Memory B cell (primary cell): ENCODE results near the gene FLYWCH1.
"Not testable (repeated sequence)": the region's sequence is repeated elsewhere in the genome, so short reads cannot be mapped to it uniquely, and the experiment has no call there.

ENCODE experiments used
- ATAC-seq: fragments of 150-1000 bp; cut with Tn5 transposase; 2 replicates; pipeline ENCODE4 v1.10.0; 2021; ENCODE audit warnings: low read depth, mild to moderate bottlenecking, moderate library complexity
- DNase-seq, 2 donors: peaks; one replicate each; pipeline ENCODE4 v3.0.0; 2022; ENCODE audit warnings: low spot score in 2 of 2
- H3K27ac Mint-ChIP-seq: one replicate; pipeline ENCODE4 v1.8.0; 2022; ENCODE audit warnings: mild to moderate bottlenecking, moderate library complexity, mixed read lengths
- H3K27me3 Mint-ChIP-seq: one replicate; pipeline ENCODE4 v1.8.0; 2022; ENCODE audit warnings: mixed read lengths
- H3K36me3 Mint-ChIP-seq: one replicate; pipeline ENCODE4 v1.8.0; 2022; ENCODE audit warnings: mild to moderate bottlenecking, mixed read lengths
- H3K4me1 Mint-ChIP-seq: one replicate; pipeline ENCODE4 v1.8.0; 2022; ENCODE audit warnings: mixed read lengths
- H3K4me3 Mint-ChIP-seq: one replicate; pipeline ENCODE4 v1.8.0; 2022; ENCODE audit warnings: mild to moderate bottlenecking, moderate library complexity, mixed read lengths
- H3K9me3 Mint-ChIP-seq: one replicate; pipeline ENCODE4 v1.8.0; 2022; ENCODE audit warnings: mixed read lengths

FLYWCH1 gene

DNA sequence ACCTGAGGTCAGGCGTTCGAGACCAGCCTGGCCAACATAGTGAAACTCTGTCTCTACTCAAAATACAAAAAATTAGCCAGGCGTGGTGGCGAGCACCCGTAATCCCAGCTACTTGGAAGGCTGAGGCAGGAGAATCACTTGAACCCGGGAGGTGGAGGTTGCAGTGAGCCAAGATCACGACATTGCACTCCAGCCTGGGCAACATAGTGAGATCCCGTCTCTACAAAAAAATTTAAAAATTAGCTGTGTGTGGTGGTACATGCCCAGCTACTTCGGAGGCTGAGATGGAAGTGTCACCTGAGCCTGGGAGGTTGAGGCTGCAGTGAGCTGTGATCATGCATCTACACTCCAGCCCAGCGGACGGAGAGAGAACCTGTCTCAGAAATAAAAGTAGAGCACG is 32.0 kb downstream of the FLYWCH1 start:
- peaks cover 21% of the 10 kb centered on the region for H3K36me3 Mint-ChIP-seq
- not testable (repeated sequence) for ATAC-seq, H3K27ac Mint-ChIP-seq, H3K27me3 Mint-ChIP-seq, H3K4me3 Mint-ChIP-seq, H3K4me1 Mint-ChIP-seq, DNase-seq, H3K9me3 Mint-ChIP-seq

DNA sequence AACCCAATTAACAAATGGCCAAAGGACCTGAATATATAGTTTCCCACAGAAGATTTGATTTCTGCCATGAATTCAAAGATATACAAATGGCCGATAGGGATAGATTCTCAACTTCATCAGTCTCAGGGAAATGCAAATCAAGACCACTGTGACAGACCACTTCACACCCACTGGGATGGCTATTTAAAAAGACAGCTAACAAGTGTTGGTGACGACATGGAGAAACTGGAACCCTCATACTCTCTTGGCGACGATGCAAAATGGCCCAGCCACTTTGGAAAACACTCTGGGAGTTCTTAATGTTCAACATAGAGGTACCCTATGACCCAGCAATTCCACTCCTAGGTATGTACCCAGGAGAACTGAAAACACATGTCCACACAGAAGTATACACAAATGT is 34.9 kb downstream of the FLYWCH1 start:
- H3K27ac Mint-ChIP-seq, result no peak overlapping the region
- no peaks in the 10 kb centered on the region for H3K9me3 Mint-ChIP-seq
- ATAC-seq (no peak), DNase-seq (no peak)
- H3K4me3 Mint-ChIP-seq, result no peak overlapping the region
- H3K27me3 Mint-ChIP-seq, result no peaks in the 10 kb centered on the region
- no peaks in the 10 kb centered on the region for H3K4me1 Mint-ChIP-seq
- peaks cover 21% of the 10 kb centered on the region for H3K36me3 Mint-ChIP-seq

DNA sequence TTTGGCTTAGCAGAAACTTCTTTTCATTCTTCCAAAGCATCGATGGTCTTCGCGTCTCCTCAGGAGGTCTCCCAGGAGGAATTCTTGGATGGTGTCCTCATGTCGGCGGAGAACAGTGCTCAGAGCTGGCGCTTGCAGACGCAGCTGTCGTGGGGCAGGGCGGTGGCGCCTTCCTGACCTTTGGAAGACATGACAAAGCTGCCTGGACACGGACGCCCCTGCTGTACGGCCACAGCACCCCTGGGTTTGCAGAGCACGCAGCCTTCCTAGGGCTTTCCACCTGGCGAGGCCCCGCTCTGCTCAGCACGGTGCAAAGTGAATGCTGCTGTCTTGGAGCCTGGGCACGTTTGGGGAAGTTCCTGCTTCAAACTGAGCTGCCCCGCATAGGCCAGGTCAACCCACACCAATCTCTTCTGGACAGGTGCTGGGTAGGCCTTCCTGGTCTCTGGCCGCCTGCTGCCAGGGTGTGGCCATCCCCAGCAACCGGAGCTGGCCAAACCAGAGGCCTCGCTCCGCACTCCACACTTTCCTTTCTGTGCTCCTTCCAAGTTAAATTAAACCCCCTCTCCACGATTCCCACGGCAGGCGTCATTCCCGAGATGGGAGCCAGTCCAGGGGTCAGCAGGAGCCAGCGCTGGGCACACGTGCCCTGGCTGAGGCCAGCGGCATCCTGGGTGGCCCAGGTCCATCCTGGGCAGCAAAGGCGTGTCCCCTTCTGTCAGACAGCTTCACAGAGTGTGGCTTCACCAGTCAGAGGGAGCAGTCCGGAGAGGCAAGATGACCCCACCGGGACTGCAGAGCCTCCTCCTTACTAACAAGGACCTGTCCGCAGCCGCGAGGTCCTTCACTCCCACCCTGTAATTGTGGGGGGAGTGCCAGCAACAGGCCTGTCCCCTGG is 37.3 kb downstream of the FLYWCH1 start:
- no peak overlapping the region for H3K27ac Mint-ChIP-seq
- DNase-seq (no peak), ATAC-seq (no peak)
- H3K4me3 Mint-ChIP-seq, result no peak overlapping the region
- no peaks in the 10 kb centered on the region for H3K9me3 Mint-ChIP-seq
- no peaks in the 10 kb centered on the region for H3K27me3 Mint-ChIP-seq
- peaks cover 11% of the 10 kb centered on the region for H3K36me3 Mint-ChIP-seq
- H3K4me1 Mint-ChIP-seq, result no peaks in the 10 kb centered on the region

DNA sequence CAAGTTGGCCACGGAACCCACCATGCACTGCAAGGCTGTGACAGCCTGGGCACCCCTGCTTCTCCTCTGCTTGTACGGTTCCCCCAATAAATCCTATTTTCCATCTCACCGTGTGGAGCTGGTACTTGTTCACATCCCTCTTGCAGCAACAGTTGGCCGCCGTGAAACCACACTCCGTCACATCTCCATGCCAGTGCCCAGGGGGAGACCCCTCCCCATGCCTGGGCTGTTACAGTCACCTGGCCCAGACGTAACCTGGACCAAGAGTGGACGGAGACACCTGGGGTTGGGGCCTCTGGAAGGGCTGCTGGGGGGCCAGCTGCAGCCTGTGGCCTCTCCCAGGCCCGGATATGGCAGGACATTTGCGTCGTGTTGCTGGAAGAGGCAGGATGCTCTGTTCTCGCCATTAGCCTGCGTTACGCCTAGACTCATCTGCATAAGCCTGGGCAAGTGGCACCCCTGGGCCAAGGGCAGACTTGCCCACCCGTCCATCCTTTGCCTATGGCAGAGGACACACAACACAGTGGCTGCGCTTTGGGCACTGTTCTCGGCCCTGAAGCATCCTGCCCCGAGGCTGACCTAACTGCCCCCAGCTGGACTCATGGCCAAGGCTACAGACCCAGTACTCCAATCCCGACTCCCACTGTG is 38.1 kb downstream of the FLYWCH1 start:
- H3K36me3 Mint-ChIP-seq, result peaks cover 11% of the 10 kb centered on the region
- H3K27ac Mint-ChIP-seq, result no peak overlapping the region

DNA sequence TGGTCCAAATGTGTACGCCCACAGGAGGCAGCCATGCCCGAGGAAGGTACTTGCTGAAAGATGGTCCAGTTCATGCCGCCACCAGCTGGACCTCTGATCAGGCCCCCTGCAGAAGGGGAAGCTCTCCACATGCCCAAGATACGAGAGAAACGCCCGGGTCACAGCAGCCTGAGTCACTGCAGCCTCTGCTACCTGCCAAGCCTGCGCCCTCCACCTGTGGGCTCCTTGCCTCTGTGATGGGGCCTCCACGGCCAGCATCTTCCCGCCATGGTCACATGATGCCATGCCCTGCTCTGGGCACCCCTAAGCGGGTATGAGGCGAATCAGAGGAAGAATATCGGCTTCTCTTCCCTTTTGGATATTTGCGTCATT is 38.6 kb downstream of the FLYWCH1 start:
- H3K36me3 Mint-ChIP-seq, result peaks cover 11% of the 10 kb centered on the region

More for the DNA sequence above, 38.1 kb downstream of the FLYWCH1 start:
- H3K4me3 Mint-ChIP-seq, result no peak overlapping the region
- H3K4me1 Mint-ChIP-seq, result no peaks in the 10 kb centered on the region
- no peaks in the 10 kb centered on the region for H3K9me3 Mint-ChIP-seq
- peaks cover 2% of the 10 kb centered on the region for H3K27me3 Mint-ChIP-seq
- ATAC-seq, result no peak
- no peak for DNase-seq

GRCh38 chr16:2950773-2951172 is 39.0 kb downstream of the FLYWCH1 start:
- Mint-ChIP-seq H3K4me3 (no peak overlapping the region), H3K4me1 (no peaks in the 10 kb centered on the region), H3K27ac (no peak overlapping the region), H3K36me3 (peaks cover 11% of the 10 kb centered on the region), H3K27me3 (peaks cover 2% of the 10 kb centered on the region), H3K9me3 (no peaks in the 10 kb centered on the region)
- DNase-seq, result no peak
- no peak for ATAC-seq

More for the DNA sequence above, 38.6 kb downstream of the FLYWCH1 start:
- Mint-ChIP-seq H3K9me3 (no peaks in the 10 kb centered on the region), H3K4me1 (no peaks in the 10 kb centered on the region), H3K27me3 (peaks cover 2% of the 10 kb centered on the region), H3K27ac (no peak overlapping the region), H3K4me3 (no peak overlapping the region)
- DNase-seq (no peak), ATAC-seq (no peak)

GRCh38 chr16:2952679-2953078 is 40.9 kb downstream of the FLYWCH1 start:
- Mint-ChIP-seq H3K36me3 (peaks cover 6% of the 10 kb centered on the region), H3K4me3 (no peak overlapping the region), H3K9me3 (no peaks in the 10 kb centered on the region), H3K27me3 (peaks cover 11% of the 10 kb centered on the region), H3K4me1 (no peaks in the 10 kb centered on the region), H3K27ac (no peak overlapping the region)
- ATAC-seq, result no peak
- DNase-seq, result no peak

DNA sequence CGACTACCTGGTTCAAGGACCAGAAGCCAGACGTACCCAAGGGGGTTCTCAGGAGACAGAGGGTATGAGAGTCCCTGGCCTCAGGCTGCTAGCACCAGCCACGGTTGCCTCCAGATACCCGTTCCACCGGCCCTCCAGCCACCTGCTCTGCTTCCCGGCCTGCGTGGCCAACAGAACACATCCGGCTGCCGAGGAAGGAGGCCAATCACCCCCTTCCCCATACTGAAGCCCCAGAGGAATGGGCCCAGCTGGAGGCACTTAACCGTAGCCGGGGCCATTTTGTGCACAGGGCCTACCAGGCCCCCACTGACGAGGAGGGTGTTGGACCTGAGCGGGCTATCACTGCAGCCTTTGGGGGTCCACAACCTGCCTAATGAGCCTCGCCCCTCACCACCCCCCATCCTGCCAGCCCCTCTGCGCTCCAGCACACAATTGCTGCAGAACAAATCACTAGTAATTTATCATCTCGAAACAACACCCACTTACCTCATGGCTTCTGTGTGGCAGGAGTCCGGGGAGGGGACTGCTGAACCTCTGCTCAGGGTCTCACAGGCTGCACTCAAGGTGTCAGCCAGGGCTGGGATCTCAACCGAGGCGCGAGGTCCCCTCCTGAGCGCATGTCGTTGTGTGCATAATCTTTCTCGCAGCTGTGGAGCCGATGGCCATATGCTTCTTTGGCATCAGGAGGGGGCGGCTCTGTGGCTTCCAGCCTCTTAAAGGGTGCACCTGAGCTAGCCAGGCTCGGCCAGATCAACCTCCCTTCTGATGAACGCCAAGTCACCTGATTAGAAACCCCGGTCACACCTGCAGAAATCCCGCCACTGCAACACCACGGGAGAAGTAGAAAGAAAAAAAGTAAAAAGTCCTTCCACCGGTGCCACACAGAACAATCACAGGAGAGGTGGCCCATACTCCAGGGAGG is 42.2 kb downstream of the FLYWCH1 start:
- peak; percentile 38 for ATAC-seq
- Mint-ChIP-seq H3K9me3 (no peaks in the 10 kb centered on the region), H3K4me3 (no peak overlapping the region), H3K27ac (no peak overlapping the region), H3K27me3 (peaks cover 13% of the 10 kb centered on the region), H3K36me3 (peaks cover 4% of the 10 kb centered on the region), H3K4me1 (peaks cover under 1% of the 10 kb centered on the region)
- DNase-seq, result no peak

- DNase-seq (no peak), ATAC-seq (no peak)
- Mint-ChIP-seq H3K27ac (no peak overlapping the region), H3K36me3 (peaks cover 2% of the 10 kb centered on the region), H3K27me3 (peaks cover 14% of the 10 kb centered on the region), H3K4me1 (peaks cover 2% of the 10 kb centered on the region), H3K4me3 (no peak overlapping the region), H3K9me3 (no peaks in the 10 kb centered on the region)
These were observed 43.1 kb downstream of the FLYWCH1 start for GRCh38 chr16:2954656-2955381.

DNA sequence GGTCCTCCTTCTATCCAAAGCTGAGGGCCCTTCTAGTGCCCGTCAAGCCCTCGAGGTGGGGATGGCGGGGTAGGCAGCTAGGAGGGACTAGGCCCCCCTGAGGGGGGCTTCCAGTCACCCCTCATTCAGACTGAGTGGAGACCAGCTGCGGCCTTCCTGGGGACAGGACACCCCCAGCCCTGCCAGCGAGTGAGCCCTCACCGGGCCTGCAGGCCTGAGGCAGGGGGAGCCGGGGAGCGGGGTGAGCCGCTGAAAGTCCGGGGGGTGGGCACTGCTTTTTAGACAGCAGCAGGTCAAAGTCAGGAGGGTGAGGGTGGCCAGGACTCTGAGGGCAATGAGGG is 43.7 kb downstream of the FLYWCH1 start:
- Mint-ChIP-seq H3K4me3 (no peak overlapping the region), H3K9me3 (no peaks in the 10 kb centered on the region), H3K27me3 (peaks cover 17% of the 10 kb centered on the region), H3K4me1 (peaks cover 2% of the 10 kb centered on the region), H3K36me3 (peaks cover 2% of the 10 kb centered on the region), H3K27ac (no peak overlapping the region)
- no peak for ATAC-seq
- no peak for DNase-seq

DNA sequence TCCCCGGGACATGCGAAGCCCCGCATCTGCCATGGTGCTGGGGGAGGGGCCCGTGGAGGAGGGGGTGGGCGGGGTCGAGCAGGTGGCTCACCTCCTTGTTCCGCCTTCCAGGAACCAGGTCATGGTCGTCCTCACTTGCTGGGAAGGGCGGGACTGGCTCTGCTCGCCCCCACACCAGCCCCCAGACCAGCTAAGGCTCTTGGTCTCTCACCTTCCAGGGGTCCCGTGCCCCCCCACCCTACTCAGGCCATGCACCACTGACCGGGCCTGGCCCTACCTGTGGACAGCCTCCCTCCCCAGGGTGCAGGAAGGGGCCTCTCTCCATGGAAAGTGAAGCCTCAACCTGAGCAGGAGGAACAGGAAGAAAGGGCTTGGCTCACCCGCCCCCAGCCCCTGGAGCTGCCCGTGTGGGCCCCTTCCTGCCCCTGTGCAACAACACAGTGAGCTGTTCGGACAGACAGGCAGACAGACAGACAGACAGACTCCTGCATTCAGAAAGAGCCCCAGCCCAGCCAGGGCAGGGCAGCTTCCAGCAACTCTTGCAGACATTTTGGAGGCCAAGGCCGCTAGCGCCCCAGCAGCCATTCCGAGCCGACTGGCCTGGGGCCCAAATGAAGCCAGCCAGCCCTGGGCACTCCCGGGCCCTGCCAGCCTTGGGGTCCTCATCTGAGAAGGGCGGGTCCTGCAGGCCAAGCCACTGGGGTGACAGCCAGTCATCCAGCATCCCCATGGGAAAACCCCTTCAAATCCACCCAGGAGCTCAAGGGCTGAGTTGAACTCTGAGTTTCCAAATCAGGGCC is 44.2 kb downstream of the FLYWCH1 start:
- H3K4me3 Mint-ChIP-seq, result no peak overlapping the region
- H3K27ac Mint-ChIP-seq, result no peak overlapping the region
- no peak for DNase-seq

GRCh38 chr16:2956579-2956956 is 44.8 kb downstream of the FLYWCH1 start:
- no peak overlapping the region for H3K4me3 Mint-ChIP-seq
- H3K4me1 Mint-ChIP-seq, result peaks cover 2% of the 10 kb centered on the region
- H3K27ac Mint-ChIP-seq, result no peak overlapping the region
- ATAC-seq (no peak), DNase-seq (no peak)
- no peaks in the 10 kb centered on the region for H3K9me3 Mint-ChIP-seq
- H3K27me3 Mint-ChIP-seq, result peaks cover 19% of the 10 kb centered on the region
- peaks cover under 1% of the 10 kb centered on the region for H3K36me3 Mint-ChIP-seq

More for the DNA sequence above, 44.2 kb downstream of the FLYWCH1 start:
- ATAC-seq, result no peak
- Mint-ChIP-seq H3K4me1 (peaks cover 2% of the 10 kb centered on the region), H3K36me3 (peaks cover 2% of the 10 kb centered on the region), H3K9me3 (no peaks in the 10 kb centered on the region), H3K27me3 (peaks cover 19% of the 10 kb centered on the region)

- H3K4me1 Mint-ChIP-seq, result peaks cover 14% of the 10 kb centered on the region
- H3K9me3 Mint-ChIP-seq, result no peaks in the 10 kb centered on the region
- no peak for DNase-seq
These were observed 47.5 kb downstream of the FLYWCH1 start for GRCh38 chr16:2959206-2959605.

More at GRCh38 chr16:2959206-2959605, 47.5 kb downstream of the FLYWCH1 start:
- ATAC-seq, result no peak
- H3K4me3 Mint-ChIP-seq, result no peak overlapping the region
- H3K27me3 Mint-ChIP-seq, result peaks cover 27% of the 10 kb centered on the region
- H3K27ac Mint-ChIP-seq, result no peak overlapping the region
- H3K36me3 Mint-ChIP-seq, result no peaks in the 10 kb centered on the region
